Measurements from ENCODE around the gene BLVRA.
"Not testable (repeated sequence)": the region's sequence is repeated elsewhere in the genome, so short reads cannot be mapped to it uniquely, and the experiment has no call there.

BLVRA gene, protein sequence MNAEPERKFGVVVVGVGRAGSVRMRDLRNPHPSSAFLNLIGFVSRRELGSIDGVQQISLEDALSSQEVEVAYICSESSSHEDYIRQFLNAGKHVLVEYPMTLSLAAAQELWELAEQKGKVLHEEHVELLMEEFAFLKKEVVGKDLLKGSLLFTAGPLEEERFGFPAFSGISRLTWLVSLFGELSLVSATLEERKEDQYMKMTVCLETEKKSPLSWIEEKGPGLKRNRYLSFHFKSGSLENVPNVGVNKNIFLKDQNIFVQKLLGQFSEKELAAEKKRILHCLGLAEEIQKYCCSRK

DNA sequence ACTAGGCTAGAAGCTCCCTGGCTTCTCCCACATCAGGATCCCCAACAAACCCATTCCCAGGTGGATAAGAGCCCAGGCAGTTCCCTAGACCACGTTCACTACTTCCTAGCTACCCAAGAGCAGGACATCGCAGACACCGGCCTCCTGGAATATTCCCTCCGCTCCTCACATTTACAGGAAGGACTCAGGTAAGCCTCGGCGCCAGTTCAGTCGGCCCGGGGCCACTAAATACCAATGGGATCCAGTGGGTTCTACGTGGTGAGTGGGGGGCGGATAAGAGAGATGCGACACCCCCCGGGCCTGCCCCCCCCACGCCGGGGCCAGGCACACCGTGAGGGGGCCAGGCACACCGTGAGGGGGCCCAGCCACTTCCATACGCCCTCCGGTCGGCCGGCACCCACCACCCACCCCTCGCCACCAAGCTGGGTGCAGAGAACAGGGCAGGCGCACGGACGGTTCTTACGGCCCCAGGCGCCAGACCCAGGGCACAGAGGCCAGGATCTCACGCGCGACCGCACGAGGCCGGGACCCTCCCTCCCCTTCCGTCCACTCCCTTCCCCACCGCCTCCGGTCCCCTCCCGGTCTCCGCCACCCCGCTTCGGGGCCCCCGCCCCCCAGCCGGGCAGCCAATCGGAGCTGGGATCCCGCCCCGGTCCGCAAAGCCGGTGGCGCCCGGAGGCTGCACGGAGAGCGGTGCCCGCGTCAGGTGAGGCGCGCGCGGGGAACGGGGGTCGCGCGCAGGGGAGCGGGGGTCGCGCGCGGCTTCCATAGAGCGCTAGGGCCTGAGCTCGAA lies at the start of gene BLVRA:
BLVRA (plus strand) TSS at position 652 of the 793 bp plus-strand sequence. CDS start 12,479 bp downstream, outside the sequence.
- DNase-seq: peak; percentile 68

DNA sequence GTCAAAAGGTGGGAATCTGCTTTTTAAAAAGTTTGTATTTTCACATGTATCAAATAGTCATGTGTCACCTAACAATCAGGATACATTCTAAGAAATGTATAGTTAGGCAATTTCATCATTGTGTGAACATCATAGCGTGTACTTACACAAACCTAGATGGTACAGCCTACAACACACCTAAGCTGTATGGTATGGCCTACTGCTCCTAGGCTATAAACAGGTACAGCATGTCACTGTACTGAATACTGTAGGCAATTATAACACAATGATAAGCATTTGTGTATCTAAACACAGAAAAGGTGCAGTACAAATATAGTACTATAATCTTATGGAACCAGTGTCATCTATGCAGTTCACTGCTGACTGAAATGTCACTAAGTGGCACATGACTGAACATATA lies 47.0 kb upstream of the BLVRA start:
- no peak for DNase-seq

DNA sequence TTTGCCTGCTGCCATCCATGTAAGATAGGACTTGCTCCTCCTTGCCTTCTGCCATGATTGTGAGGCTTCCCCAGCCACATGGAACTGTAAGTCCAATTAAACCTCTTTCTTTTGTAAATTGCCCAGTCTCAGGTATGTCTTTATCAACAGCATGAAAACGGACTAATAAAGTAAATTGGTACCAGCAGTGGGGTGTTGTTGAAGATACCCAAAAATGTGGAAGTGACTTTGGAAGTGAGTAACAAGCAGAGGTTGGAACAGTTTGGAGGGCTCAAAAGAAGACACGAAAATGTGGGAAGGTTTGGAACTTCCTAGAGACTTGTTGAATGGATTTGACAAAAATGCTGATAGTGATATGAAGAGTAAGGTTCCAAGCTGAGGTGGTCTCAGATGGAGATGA lies 42.5 kb upstream of the BLVRA start:
- not testable (repeated sequence) for DNase-seq

DNA sequence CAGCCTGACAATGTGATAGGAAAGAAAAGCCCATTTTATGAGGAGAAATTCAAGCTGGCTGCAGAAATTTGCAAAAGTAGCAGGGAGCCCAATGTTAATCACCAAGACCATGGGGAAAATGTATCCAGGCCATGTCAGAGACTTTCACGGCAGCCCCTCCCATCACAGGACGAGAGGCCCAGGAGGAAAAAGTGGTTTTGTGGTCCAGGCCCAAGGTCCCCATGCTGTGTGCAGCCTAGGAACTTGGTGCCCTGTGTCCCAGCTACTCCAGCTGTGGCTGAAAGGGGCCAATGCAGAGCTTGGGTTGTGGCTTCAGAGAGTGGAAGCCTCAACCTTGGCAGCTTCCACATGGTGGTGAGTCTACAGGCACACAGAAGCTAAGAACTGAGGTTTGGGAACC lies 41.9 kb upstream of the BLVRA start:
- no peak for DNase-seq

DNA sequence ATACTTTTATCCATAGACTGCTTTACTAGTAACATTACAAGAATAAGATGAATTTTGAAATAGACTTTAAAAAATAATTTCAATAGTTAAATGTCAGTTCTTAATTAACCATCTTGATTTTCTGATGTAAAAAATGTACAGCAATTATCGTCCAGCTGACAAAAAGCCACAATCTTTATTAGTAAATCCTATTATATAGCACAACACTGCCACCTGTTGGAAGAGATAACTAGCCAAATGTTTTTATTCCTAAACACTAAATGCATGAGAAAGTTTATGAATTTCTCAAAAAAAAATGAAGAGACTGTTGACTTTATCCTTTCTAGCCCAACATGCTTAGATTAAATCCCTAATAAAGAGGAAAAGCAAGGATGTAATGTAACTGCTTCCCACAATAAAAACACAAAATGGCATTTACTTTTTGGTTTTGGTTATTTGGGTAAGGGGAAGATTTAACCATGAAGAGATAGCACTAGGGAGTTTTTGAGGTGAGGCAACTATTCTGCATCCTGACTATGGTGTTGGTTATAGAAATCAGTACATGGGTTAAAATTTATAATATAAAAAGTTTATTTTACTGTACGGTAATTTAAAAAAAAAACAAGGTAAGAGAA lies 37.2 kb upstream of the BLVRA start:
- DNase-seq: no peak

DNA sequence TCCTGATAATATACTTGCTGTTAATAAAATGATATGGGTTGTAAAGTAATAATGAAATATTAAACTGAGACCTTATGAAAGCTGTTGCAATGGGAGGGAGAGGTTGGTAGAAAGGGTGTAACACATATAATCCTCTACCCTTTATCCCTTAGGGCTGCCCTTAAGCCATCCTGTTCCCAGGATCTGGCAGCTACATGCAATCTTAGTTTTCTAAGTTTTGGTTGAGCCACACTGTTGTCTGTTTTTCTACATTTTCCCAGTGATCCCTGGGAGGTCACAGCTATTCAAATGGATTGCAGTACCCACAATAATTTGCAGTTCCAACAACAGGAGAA lies 35.5 kb upstream of the BLVRA start:
- DNase-seq: no peak

DNA sequence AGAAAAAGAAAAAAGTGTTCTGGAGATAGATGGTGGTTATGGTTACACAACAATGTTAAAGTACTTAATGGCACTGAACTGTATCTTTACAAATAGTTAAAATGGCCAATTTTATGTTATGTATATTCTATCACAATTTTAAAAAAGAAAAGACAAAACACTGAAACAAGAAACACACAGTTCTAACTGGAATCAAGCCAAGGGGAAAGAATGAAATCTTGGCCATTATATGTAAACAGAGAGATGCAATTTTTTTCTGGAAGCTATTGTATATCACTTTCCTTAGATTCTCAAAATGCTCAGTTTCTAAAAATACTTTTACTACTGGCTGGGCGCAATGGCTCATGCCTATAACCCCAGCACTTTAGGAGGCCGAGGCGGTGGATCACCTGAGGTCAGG lies 33.2 kb upstream of the BLVRA start:
- DNase-seq: no peak

DNA sequence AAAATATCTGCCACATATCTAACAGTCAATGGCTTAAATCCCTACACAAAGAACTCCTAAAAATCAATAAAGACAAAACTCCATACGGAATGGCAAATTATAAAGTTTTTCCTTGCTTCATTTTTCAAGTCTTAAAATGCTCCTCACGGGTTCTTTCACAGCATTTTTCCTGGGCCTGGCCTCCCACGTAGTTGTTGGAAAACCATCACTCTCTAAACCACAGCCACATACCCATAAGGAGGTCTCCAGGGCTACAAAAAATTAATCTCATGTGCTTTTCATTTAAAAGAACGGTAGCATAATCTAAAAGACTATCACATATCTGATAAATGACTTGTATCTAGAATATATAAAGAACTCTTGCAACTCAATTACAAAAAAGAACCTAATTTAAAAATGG lies 32.0 kb upstream of the BLVRA start:
- no peak for DNase-seq

DNA sequence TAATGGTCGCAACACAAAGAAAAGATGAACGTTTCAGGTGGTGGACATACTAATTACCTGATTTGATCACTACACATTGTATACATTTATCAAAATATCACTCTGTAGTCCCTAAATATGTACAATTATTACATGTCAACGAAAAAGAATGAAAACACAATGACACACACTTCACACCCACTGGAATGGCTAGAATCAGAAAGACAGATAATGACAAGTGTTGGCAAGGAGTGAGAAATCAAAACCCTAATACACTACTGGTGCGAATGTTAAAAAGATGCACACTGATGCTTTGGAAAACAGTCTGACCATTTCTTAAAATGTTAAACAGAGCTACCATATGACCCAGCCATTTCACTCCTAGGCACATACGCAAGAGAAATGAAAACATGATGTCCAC lies 31.5 kb upstream of the BLVRA start:
- no peak for DNase-seq

DNA sequence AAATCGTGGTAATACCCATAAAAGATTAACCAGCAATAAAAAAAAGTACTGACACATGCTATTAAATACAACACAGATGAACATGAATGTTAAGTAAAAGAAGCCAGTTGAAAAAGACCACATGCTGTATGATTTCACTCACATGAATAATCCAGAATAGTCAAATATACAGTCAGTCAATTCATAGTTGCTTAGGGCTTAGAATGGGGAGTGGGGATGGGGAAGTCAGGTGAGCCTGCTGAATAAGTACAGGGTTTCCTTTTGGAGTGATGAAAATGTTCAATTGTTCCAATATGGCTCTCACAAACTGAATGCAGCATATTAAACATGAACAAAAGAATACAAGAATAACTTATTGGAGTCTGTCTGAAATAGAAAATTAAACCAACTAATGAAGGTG lies 31.0 kb upstream of the BLVRA start:
- DNase-seq: no peak

DNA sequence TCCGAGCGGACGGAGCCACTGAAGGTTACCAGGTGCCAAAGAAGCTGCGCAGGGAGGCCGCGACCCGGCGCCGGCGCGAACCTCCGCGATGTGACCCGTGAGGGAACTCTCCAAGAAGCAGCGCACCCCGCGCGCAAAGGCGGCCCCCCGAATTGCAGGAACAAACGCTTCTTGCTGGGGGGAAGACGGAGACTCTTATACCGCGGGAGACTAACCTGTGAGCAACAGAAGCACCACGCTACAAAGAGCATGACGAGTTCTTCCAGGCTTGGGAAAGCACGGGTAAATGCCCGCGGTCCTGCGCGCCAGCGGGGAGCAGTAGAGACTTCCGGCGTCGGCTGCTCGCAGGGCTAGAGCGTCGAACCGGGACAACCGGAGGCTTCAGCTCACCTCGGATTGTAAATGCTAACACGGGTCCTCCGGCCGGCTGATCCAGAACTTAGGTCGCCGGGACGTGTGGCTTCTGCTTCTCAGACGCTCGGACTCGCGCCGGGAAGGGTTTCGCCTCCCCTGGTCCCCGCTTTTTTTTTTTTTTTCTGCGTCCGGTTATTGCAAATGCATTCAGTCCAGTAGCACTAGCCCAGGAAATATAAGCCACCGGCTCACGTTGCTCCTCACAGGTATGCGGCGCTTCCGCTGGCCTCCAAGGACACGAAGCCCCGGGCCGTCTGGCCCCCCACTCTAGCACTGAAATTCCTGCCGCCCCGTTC lies 29.1 kb upstream of the BLVRA start, which contains the start of gene COA1:
COA1 (minus strand) TSS at position 310 of the 710 bp plus-strand sequence. CDS start 80,909 bp downstream, outside the sequence.
- peak; percentile 77 for DNase-seq

DNA sequence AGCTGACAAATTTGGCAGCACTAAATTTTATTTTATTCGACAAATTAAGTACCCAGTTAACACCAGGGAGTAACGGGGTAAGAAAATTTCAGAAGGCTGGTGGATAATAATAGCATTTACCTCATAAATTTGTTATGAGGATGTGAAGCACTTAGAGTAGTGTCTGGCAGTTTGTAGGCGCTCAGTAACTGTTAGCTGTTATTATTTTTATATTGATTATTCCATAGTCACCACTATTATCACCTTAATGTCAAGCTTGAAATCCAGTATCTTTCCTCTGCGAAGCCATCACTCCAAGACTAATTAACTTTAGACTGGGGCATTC lies 28.6 kb upstream of the BLVRA start:
- no peak for DNase-seq

DNA sequence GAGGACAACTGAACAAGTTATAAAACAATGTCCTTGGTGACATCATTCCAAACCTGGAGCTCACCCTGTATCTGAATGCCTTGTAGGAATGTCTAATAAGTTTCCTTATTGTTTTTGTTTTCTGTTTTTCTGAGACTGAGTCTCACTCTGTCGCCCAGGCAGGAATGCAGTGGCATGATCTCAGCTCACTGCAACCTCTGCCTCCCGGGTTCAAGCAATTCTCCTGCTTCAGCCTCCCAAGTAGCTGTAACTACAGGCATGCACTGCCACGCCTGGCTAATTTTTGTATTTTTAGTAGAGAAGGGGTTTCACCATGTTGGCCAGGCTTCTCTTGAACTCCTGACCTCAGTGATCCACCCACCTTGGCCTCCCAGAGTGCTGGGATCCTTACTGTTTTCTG lies 27.0 kb upstream of the BLVRA start:
- DNase-seq: not testable (repeated sequence)

DNA sequence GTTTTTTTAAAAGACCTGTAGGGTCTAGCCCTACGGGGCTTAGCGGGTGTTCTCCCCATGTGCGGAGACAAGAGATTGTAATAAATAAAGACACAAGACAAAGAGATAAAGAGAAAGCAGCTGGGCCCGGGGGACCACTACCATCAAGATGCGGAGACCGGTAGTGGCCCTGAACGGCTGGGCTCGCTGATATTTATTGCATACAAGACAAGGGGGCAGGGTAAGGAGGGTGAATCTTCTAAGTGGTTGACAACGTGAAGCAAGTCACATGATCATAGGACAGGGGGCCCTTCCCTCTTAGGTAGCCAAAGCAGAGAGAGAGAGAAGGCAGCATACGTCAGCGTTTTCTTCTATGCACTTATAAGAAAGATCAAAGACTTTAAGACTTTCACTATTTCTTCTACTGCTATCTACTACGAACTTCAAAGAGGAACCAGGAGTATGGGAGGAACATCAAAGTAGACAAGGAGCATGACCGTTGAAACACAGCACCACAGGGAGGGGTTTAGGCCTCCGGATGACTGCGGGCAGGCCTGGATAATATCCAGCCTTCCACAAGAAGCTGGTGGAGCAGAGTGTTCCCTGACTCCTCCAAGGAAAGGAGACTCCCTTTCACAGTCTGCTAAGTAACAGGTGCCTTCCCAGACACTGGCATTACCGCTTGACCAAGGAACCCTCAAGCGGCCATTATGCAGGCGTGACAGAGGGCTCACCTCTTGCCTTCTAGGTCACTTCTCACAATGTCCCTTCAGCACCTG lies 23.7 kb upstream of the BLVRA start:
- DNase-seq: not testable (repeated sequence)

DNA sequence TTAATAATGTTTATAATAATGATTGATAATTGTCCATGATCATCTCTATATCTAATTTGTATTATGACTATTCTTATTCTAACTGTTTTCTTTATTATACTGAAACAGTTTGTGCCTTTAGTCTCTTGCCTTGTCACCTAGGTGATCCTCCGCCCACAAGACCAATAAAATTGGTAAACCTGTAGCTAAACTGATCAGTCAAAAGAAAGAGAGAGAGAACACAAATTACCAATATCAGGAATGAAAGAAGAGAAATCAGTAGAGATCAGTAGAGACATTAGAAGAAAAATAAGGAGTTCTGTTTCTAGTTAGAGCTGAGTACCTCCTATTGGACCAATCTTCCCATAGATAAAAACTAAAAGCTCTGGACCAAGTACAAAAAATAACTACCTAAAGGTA lies 23.1 kb upstream of the BLVRA start:
- no peak for DNase-seq

DNA sequence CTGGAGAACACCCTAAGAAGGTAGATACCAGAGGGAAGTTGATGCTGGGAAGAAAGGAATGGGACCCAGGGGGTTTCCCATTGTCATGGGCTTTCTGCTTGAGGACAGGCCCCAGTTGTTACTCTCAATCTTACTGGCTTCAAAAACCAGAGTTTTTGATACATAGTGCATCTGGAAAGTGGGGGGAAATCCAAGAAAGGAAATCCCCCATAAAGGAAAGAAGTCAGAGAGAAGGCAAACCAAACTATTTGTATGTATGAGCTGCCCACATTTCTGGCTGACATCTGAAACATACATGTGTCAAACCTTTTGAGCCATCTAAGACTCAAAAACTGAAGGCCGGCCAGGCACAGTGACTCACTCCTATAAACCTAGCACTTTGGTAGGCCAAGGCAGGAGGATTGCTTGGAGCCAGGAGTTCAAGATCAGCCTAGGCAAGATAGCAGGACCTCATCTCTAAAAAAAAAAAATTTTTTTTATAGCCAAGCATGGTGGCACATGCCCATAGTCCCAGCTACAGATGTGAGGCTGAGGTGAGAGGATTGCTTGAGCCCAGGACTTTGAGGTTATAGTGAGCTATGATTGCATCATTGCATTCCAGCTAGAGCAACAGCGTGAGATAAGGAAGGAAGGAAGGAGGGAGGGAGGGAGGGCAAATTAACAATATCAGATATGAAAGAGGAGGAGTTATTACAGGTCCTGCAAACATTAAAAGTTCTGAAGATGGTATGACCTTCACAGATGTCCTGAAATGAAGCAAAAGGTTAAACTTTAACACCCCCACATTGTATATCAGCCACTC lies 22.5 kb upstream of the BLVRA start:
- no peak for DNase-seq

DNA sequence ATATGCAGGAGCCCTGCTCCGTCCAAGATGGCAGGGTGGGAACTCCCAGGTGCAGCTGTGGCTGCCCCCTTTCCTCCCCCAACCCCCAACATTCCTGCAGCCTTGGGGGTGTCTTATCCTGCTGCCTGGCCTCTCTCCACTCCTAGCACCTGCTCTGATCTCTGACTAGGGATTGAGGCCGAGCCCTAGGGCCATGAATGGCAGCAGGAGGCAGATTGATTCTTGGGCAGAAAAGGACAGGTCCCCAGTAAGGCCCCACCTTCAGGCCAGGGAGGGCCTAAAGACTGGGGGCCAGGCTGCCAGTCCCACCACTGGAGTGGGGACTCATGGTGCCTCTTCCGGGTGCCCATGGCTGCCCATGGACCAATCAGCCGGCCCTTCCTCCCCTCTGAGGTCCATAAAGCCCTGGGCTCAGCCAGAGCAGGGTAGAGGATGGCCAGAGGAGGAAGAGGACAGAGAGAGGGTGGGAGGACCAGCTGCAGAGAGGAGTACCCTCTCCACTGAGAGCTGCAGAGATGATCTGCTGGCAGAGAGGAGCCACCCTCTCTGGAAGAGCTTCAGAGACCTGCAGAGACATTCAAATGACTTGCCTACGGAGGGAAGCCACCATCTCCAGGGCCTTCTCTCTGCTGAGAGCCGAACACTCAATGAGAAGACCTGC lies 20.9 kb upstream of the BLVRA start:
- DNase-seq: no peak

DNA sequence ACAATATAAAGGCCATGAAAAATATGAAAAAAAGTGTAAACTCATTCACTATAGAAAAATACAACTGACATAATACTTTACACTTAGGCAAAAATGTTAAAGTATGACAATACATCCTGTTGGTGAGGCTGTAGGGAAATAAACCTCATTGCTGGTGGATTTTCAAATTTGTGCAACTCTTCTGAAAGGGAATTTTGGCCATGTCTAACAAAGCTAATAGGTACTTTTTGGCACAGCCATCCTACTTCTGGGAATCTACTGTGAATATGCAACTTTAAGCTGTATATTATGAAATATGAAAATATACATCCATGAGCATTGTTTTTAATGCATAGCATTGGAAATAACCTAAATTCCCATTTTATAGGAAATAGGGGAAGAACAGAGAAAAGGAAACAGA lies 15.8 kb upstream of the BLVRA start:
- no peak for DNase-seq

DNA sequence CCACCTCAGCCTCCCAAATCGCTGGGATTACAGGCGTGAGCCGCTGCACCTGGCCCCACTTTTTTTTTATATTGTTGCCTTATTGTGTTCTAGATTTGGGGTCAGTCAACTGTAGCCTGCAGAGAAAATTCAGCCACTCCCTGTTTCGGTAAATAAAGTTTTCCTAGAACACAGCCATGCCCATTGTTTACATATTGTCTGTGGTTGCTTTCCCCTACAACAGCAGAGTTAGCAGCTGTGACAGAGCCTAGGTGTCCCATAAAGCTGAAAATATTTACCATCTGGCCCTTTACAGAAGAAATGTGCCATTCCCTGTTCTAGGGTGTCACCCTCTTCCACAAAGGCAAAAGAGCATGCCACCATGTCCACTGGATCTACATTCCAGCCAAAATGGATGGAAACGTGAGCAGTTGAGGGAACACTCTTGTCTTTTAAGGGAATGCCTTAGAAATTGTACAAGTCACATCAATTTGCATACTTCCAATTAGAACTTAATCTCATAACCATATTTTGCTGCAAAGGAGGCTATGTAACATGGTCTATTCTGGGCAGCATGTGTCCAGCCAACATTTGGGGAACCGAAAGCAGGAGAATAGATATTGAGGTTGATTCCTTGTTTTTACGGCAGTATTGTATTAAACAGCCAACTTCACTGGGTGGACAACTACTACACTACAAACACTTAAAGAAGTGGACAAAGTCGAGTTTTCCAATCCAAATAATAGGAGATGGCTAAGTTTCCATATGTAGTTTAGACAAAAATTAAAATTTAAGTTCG lies 11.0 kb upstream of the BLVRA start:
- no peak for DNase-seq

DNA sequence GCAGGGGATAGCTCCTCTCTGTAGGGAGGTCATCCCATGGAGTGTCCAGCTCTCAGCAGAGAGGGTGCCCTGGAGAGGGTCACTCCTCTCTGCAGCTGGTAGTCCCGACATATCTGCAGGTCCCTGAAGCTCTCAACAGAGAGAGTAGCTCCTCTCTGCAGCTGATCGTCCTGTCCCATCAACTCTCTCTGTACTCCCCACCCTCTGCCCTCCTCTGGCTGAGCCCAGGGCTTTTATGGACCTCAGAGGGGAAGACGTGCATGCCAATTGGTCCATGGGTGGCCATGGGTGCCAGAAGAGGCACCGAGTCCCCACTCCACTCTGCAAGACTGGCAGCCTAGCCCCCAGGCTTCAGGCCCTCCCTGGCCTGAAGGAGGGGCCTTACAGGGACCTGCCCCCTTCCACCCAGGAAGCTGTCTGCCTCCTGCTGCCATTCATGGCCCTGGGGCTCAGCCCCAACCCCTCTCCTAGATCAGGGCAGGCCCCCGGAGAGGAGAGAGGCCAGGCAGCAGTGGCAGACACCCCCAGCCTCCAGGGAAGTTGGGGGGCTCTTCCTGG lies 9.0 kb upstream of the BLVRA start:
- no peak for DNase-seq

All from activated CD4-positive, CD25-positive, alpha-beta regulatory T cell treated with anti-CD3 and anti-CD28 coated beads, Interleukin-2, amount 50 U/mL, for 72 hours (primary cell).